Gastrocnemius medialis (tissue), 4 donors: ENCODE data around the gene SIL1.

Source experiments
- CTCF ChIP-seq, 5 experiments: fragments of 450-650 bp in 3 of 5; fragments of 200-600 bp in 2 of 5; sonication (generic) in 2 of 5; IDR thresholded peaks in 4 of 5; conservative IDR thresholded peaks in 1 of 5; 1 replicate in 4 of 5; 2 replicates in 1 of 5; pipeline ENCODE4 v1.5.1; 2016 to 2019; ENCODE audit warnings: antibody characterized with exemption in 5 of 5, mild to moderate bottlenecking in 3 of 5, moderate library complexity in 3 of 5
- POLR2A ChIP-seq, 2 donors: fragments of 450-650 bp; IDR thresholded peaks; one replicate each; pipeline ENCODE4 v1.6.1; 2017; ENCODE audit warnings: antibody characterized with exemption in 2 of 2, mild to moderate bottlenecking in 2 of 2, moderate library complexity in 2 of 2

GRCh38 chr5:138955671-138956295 is 242.4 kb downstream of the SIL1 start:
- no peak for TF ChIP-seq POLR2A (IDR thresholded peaks at IDR 0.05)
- TF ChIP-seq CTCF (IDR thresholded peaks at IDR 0.05 in 4 of 5, conservative IDR thresholded peaks at IDR 0.05 in 1 of 5): no peak
